Hematopoietic multipotent progenitor cell treated with erythropoietin and hydrocortisone succinate and interleukin-3 and kit ligand, for 17 days (in vitro differentiated cells): Measurements from ENCODE around the gene SIGLEC10.
"Not testable (repeated sequence)": the region's sequence is repeated elsewhere in the genome, so short reads cannot be mapped to it uniquely, and the experiment has no call there.

ENCODE experiments used
- DNase-seq: peaks from one replicate; pipeline ENCODE4 v3.0.0-alpha.2; 2015; ENCODE audit warnings: low spot score

The SIGLEC10 gene, protein sequence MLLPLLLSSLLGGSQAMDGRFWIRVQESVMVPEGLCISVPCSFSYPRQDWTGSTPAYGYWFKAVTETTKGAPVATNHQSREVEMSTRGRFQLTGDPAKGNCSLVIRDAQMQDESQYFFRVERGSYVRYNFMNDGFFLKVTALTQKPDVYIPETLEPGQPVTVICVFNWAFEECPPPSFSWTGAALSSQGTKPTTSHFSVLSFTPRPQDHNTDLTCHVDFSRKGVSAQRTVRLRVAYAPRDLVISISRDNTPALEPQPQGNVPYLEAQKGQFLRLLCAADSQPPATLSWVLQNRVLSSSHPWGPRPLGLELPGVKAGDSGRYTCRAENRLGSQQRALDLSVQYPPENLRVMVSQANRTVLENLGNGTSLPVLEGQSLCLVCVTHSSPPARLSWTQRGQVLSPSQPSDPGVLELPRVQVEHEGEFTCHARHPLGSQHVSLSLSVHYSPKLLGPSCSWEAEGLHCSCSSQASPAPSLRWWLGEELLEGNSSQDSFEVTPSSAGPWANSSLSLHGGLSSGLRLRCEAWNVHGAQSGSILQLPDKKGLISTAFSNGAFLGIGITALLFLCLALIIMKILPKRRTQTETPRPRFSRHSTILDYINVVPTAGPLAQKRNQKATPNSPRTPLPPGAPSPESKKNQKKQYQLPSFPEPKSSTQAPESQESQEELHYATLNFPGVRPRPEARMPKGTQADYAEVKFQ

DNA sequence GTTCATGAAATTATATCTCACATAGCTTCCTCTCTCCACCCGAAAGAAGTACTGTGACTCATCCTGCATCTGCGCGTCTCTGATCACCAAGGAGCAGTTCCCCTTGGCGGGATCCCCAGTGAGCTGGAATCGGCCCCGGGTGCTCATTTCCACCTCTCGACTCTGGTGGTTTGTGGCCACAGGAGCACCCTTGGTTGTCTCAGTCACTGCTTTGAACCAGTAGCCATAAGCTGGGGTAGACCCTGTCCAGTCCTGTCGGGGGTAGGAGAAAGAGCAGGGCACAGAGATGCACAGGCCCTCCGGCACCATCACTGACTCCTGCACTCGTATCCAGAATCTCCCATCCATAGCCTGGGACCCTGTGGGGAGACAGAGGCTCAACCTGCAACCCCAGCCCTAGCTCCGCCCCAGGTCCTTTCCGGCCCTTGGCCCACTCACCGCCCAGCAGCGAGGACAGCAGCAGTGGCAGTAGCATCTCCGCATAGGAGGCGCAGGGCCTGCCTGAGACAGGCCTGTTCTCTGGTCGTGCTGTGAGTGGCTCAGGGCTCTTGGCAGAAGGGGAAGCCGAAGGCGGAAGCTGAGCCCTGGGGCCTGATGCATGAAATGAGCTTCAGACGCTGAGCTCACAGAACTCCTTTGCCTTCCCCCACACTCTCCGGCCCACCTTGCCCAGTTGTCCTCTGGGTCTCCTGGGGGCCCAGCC lies at the start of gene SIGLEC10:
Gene SIGLEC10 (minus strand): TSS at position 536 of the 703 bp plus-strand sequence. CDS start 61 bp downstream, at position 475.
- DNase-seq = no peak

DNA sequence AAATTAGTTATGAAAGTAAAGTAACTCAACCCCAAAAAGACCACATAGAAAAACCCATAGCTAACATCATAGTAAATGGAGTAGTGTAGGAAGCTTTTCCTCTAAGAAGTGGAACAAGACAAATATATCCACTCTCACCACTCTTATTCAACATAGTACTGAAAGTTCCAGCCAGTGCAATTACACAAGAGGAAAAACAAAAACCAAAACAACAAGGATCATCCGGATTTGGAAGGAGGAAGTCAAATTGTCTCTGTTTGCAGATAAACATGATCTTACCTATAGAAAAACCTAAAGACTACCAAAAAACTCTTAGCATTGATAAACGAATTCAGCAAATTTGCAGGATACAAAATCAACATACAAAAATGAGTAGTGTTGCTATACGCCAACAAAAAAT lies 49.3 kb upstream of the SIGLEC10 start:
- no peak for DNase-seq

- not testable (repeated sequence) for DNase-seq
Measured at GRCh38 chr19:51463976-51464581, 46.6 kb upstream of the SIGLEC10 start.

DNA sequence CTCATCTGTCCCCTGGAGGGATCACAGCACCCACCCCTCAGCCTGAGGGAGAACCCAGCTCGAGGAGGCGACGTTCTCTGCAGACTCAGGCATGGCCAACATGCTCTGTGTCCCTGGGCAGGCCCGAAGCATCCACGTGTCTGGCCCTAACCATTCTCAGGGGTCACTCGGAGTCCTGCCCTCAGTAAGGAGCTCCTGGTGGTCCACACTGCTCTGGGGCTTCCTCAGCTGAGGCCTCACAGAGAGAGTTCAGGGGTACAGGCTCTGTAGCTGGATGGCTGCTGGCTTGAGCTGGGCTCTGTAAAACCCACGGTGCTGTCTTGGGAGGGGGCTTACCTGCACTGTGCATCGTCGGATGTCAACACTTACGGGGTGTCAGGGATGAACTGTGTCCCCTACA lies 45.2 kb upstream of the SIGLEC10 start:
- no peak for DNase-seq

GRCh38 chr19:51462276-51462675 lies 44.8 kb upstream of the SIGLEC10 start:
- DNase-seq = no peak

DNA sequence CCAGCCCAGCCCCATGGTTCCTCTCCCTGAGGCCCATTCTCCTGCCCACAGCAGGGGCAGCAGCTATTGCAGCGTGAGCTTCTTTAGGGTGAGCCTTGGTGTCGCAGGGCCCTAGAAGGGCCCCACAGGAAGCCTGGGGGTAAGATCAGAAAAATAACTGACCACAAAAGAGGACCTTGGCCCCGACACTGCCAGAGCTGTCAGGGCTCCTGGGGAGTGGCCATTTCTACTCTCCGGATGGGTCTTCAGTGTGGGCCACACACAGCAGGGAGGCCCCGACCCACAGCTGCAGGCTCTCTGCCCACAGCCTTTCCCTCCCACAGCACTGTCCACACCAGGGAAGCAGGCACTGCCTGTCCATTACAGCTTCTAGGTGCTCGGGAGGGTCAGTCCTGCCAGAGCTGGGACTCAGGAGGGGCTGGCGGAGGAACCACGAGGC lies 44.3 kb upstream of the SIGLEC10 start:
- no peak for DNase-seq

- DNase-seq = no peak
Measured at GRCh38 chr19:51460164-51460992, 42.9 kb upstream of the SIGLEC10 start.

DNA sequence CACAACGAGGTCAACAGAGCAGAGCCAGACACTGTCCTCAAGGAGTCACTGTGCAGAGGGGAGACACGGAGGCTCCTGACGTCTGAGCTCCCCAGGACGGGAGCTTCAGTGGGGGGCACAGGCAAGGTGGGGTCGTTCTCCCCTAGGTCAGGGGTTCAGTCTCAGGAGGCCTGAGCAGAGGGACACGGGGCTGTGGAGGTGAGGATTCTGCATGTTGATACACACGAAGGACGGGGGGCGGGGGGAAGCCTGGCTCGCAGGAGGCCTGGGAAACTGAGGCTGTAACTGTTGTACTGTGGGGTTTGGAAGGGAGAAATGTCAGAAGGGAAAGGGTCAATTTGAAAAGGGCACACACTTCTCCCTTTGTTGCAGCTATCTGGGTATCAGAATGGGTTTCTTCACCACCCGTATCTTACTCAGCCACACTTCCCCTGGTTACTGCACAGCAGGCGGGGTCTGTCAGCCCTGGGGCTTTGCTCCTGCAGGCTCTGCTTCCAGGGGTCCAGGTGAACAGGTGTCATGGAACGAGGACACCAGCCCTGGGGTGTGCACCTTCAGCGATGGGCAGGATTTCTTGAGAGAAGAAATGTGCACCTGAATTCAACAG lies 41.6 kb upstream of the SIGLEC10 start:
- DNase-seq = no peak

GRCh38 chr19:51458051-51458645 lies 40.7 kb upstream of the SIGLEC10 start, which contains the start of gene SIGLEC8:
Gene SIGLEC8 (minus strand): TSS chr19:51458454. CDS start chr19:51458387, 67 bp downstream.
- DNase-seq = no peak

- DNase-seq = no peak
Measured at GRCh38 chr19:51457351-51458013, 40.0 kb upstream of the SIGLEC10 start.

GRCh38 chr19:51456541-51457290 lies 39.3 kb upstream of the SIGLEC10 start:
- DNase-seq = no peak

DNA sequence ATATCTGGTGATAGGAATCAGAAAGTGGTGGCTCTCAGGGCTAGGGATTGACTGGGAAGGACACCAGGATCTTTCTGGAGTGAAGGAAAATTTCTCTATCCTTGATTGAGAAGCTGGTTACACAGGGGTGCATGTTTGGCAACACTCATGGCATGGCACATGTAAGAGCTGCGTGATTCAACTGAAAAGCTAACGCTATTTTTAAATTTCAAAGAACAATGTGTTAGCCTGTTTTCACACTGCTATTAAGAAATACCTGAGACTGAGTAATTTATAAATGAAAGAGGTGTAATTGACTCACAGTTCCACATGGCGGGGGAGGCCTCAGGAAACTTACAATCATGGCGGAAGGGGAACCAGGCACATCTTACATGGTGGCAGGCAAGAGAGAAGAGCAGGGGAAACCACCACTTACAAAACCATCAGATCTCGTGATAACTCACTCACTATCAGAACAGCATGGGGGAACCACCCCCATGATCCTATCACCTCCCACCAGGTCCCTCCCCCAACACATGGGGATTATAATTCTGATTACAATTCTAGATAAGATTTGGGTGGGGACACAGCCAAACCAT lies 33.4 kb upstream of the SIGLEC10 start:
- no peak for DNase-seq

DNA sequence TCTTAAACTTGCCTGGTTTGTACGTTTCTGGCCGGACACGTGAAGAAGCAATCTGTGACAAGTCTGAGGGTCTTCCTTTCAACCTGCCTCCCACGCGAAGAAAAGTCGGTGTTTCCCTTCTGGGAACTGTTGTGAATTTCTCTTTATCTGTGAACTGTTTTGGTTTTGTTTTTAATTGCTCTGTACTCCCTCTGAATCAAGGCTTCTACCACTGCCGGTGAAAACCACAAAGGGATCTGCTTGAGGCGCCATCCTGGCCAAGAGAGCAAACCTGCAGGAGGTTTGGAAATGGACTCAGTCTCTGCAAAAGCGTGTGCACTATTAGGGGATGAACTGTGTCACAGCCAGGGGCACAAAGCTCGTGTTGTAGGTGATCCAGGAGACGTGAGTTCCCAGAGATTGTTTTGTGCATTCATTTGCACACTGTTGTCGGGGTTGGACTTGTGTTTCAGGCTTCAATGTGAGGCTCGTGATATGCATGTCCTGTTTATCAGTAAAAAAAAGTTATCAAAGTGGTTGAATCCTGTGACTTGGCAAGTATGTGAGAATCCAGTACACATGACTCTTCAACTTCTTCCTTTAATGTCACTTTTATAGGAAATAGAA lies 31.1 kb upstream of the SIGLEC10 start:
- DNase-seq = no peak

DNA sequence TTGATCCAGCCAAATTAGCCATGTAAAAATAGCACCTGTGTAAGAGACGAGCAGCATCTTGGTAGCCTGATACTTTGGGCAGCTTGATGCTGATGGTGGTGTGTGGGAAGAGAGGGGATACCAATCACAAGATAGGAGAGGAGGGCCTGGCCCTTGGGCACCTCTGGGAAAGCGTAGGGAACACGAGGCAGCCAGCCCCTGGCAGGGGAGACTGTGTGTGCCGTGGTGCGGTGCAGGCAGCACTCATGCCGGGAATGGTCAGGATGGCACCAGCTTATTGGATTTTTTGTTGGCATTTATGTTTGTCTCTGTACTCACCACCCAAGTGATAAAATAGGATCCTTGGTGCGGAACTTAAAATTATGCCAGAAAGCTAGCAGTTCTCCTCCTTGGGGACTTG lies 30.6 kb upstream of the SIGLEC10 start:
- no peak for DNase-seq

DNA sequence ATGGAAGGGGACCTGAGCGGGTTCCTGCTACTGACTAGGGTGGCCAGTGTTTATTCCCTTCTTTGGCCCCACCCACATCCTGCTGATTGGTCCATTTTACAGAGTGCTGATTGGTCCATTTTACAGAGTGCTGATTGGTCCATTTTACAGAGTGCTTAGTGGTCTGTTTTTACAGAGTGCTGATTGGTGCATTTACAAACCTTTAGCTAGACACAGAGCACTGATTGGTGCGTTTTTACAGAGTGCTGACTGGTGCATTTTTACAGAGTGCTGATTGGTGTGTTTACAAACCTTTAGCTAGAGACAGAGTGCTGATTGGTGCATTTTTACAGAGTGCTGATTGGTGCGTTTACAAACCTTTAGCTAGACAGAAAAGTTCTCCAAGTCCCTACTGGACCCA lies 30.1 kb upstream of the SIGLEC10 start:
- not testable (repeated sequence) for DNase-seq

GRCh38 chr19:51441410-51442390 lies 24.3 kb upstream of the SIGLEC10 start:
- DNase-seq = no peak

DNA sequence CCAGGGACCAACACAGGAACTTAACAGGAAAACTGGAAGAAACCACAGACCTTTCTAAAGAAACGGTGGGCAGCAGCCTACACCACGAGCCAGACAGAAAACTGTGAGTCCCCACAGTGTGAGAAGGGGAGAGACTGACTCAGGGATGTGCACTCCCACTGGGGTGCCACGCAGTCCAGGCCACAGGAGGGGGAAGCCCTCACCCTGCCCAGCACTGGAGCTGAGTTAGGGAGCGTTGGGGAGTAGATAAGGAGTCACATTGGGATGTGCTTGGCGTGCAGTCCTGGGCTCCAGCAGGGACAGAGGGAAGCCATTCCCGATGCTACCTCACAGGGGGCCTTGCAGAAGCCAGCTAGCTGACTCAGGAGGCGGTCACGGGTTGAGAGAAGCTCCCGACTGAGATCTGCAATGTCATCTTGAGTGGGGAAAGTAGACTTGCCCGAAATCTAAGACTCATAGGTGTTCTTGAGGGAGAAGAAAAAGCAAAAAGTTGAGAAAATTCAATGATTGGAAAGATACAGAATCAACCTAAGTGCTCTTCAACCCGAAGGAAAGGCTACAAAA lies 23.5 kb upstream of the SIGLEC10 start:
- DNase-seq = no peak
